ENCODE measurements around the gene CPSF3.

DNA sequence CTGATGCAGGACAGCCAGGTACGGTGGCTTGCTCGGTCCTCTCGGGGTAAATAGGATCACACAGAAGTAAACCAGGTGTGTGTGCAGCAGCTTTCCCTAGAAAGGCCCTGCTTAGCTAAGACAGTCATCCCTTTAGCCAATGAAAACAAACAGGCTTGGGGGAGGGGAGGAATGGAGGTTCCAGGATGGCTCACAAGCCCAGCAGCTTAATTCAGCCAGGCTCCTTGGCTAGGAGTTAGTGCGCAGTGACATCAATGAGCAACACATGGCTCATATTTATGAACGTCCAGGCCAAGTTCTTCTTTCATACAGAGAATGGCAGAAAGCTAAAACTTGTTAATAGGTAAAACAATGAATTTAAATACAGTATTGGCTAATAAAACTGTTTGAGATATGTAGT is 61.1 kb downstream of the CPSF3 start:
- TF ChIP-seq, protein P1, sequence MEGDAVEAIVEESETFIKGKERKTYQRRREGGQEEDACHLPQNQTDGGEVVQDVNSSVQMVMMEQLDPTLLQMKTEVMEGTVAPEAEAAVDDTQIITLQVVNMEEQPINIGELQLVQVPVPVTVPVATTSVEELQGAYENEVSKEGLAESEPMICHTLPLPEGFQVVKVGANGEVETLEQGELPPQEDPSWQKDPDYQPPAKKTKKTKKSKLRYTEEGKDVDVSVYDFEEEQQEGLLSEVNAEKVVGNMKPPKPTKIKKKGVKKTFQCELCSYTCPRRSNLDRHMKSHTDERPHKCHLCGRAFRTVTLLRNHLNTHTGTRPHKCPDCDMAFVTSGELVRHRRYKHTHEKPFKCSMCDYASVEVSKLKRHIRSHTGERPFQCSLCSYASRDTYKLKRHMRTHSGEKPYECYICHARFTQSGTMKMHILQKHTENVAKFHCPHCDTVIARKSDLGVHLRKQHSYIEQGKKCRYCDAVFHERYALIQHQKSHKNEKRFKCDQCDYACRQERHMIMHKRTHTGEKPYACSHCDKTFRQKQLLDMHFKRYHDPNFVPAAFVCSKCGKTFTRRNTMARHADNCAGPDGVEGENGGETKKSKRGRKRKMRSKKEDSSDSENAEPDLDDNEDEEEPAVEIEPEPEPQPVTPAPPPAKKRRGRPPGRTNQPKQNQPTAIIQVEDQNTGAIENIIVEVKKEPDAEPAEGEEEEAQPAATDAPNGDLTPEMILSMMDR (IDR thresholded peaks at IDR 0.05), result no peak
- no peak for TF ChIP-seq EZH2 (IDR thresholded peaks at IDR 0.05; ENCODE audit: borderline replicate concordance, insufficient read depth, low read depth, low read length, poor library complexity, severe bottlenecking)

Data from B cell (primary cell).